Activated T-cell treated with anti-CD3 and anti-CD28 coated beads, Interleukin-2, amount 50 U/mL, for 48 hours (primary cell): ENCODE data around the gene AVP.
A peak's percentile ranks its signal among the peaks of the same experiment; 100 is the strongest.
"Not testable (repeated sequence)": the region's sequence is repeated elsewhere in the genome, so short reads cannot be mapped to it uniquely, and the experiment has no call there.

Source experiments
- DNase-seq, 2 experiments: peaks; one replicate each; pipeline ENCODE4 v3.0.0-alpha.2; 2020

Gene AVP

GRCh38 chr20:3082955-3083952 is 1.3 kb downstream of the AVP start:
- DNase-seq, result no peak

- DNase-seq, result no peak
Measured at GRCh38 chr20:3082306-3082951, 2.1 kb downstream of the AVP start.

GRCh38 chr20:3081641-3082040 is 2.9 kb downstream of the AVP start:
- DNase-seq, result no peak

GRCh38 chr20:3080939-3081388 is 3.6 kb downstream of the AVP start:
- no peak for DNase-seq

GRCh38 chr20:3077618-3078134 is 6.8 kb downstream of the AVP start:
- DNase-seq, result no peak

GRCh38 chr20:3075315-3075714 is 9.2 kb downstream of the AVP start:
- not testable (repeated sequence) for DNase-seq

GRCh38 chr20:3074812-3075211 is 9.7 kb downstream of the AVP start:
- no peak for DNase-seq

- DNase-seq, result not testable (repeated sequence)
Measured at GRCh38 chr20:3073251-3073643, 11.3 kb downstream of the AVP start.

GRCh38 chr20:3072530-3073250 is 11.8 kb downstream of the AVP start:
- DNase-seq, result no peak

GRCh38 chr20:3071610-3072529 is 12.7 kb downstream of the AVP start, which contains the start of gene OXT:
Gene OXT (plus strand): TSS chr20:3071620. CDS start chr20:3071656, 36 bp downstream.
- DNase-seq, result peak; percentile 71 to 78

- no peak for DNase-seq
Measured at GRCh38 chr20:3071266-3071609, 13.3 kb downstream of the AVP start.

- no peak for DNase-seq
Measured at GRCh38 chr20:3070725-3071124, 13.8 kb downstream of the AVP start.

GRCh38 chr20:3068986-3069900 is 15.3 kb downstream of the AVP start:
- DNase-seq, result no peak

- no peak for DNase-seq
Measured at GRCh38 chr20:3068075-3068474, 16.4 kb downstream of the AVP start.

- DNase-seq, result no peak
Measured at GRCh38 chr20:3067139-3068014, 17.1 kb downstream of the AVP start.

- not testable (repeated sequence) for DNase-seq
Measured at GRCh38 chr20:3064119-3064518, 20.4 kb downstream of the AVP start.

GRCh38 chr20:3059489-3059888 is 25.0 kb downstream of the AVP start:
- no peak for DNase-seq

GRCh38 chr20:3051385-3052019 is 33.0 kb downstream of the AVP start:
- DNase-seq, result no peak
